Activated CD8-positive, alpha-beta T cell treated with anti-CD3 and anti-CD28 coated beads for 36 hours (primary cell): ENCODE data around the gene KAZN. TPM values are rescaled to one million over a fixed set of nuclear protein-coding genes. Genes with fewer than 3 reads are reported as not detected.

Experiments used
- ATAC-seq: fragments of 200-7000 bp; cut with Tn5 transposase; one replicate; pipeline ENCODE4 v1.10.0; 2021; ENCODE audit warnings: mild to moderate bottlenecking, moderate library complexity
- CTCF ChIA-PET: fragments of 350-600 bp; sonication (Branson Sonifier 250); formaldehyde crosslinking; loops from one replicate; lab custom pipeline; 2021; ENCODE audit warnings: antibody characterized with exemption; lab: Charles Lee
- POLR2A ChIA-PET: fragments of 350-600 bp; sonication (Branson Sonifier 250); formaldehyde crosslinking; loops from one replicate; lab custom pipeline; 2021; ENCODE audit warnings: antibody characterized with exemption; lab: Charles Lee
- DNase-seq: peaks from one replicate; pipeline ENCODE4 v3.0.0-alpha.2; 2020
- H3K27ac Mint-ChIP-seq: one replicate; pipeline ENCODE4 v1.8.0; 2021; ENCODE audit warnings: mild to moderate bottlenecking, mixed read lengths
- H3K27me3 Mint-ChIP-seq: one replicate; pipeline ENCODE4 v1.8.0; 2021; ENCODE audit warnings: mixed read lengths
- H3K36me3 Mint-ChIP-seq: one replicate; pipeline ENCODE4 v1.8.0; 2021; ENCODE audit warnings: low read depth, mixed read lengths
- H3K4me1 Mint-ChIP-seq: one replicate; pipeline ENCODE4 v1.8.0; 2021; ENCODE audit warnings: low read depth, mixed read lengths
- H3K4me3 Mint-ChIP-seq: one replicate; pipeline ENCODE4 v1.8.0; 2021; ENCODE audit warnings: mild to moderate bottlenecking, moderate library complexity, mixed read lengths
- H3K9me3 Mint-ChIP-seq: one replicate; pipeline ENCODE4 v1.8.0; 2021; ENCODE audit warnings: mixed read lengths
- intact Hi-C: fragments of 100-400 bp; cut with micrococcal nuclease; formaldehyde crosslinking; loops from one replicate; pipeline ENCODE4 v1.10.0; 2022
- total RNA-seq, 2 experiments: library from RNA; stranded (reverse); gene quantifications; one replicate each; pipeline ENCODE4 v1.2.3, GENCODE V29; 2021
- TF ChIP-seq, protein P1 (sequence below): fragments of 200-600 bp; IDR thresholded peaks from one replicate; pipeline ENCODE4 v1.8.0; 2022; ENCODE audit warnings: antibody characterized with exemption, mild to moderate bottlenecking

The KAZN gene
- total RNA-seq, 2 experiments from 2014 or later: 1.7 to 1.9 TPM

- Mint-ChIP-seq H3K27ac (no peak overlapping the region), H3K36me3 (no peaks in the 10 kb centered on the region), H3K4me3 (no peak overlapping the region), H3K27me3 (peaks cover 1% of the 10 kb centered on the region), H3K4me1 (no peaks in the 10 kb centered on the region), H3K9me3 (no peaks in the 10 kb centered on the region)
- intact Hi-C loops: no loop called here
- ATAC-seq: no peak
- DNase-seq: no peak
- TF ChIP-seq, protein P1, sequence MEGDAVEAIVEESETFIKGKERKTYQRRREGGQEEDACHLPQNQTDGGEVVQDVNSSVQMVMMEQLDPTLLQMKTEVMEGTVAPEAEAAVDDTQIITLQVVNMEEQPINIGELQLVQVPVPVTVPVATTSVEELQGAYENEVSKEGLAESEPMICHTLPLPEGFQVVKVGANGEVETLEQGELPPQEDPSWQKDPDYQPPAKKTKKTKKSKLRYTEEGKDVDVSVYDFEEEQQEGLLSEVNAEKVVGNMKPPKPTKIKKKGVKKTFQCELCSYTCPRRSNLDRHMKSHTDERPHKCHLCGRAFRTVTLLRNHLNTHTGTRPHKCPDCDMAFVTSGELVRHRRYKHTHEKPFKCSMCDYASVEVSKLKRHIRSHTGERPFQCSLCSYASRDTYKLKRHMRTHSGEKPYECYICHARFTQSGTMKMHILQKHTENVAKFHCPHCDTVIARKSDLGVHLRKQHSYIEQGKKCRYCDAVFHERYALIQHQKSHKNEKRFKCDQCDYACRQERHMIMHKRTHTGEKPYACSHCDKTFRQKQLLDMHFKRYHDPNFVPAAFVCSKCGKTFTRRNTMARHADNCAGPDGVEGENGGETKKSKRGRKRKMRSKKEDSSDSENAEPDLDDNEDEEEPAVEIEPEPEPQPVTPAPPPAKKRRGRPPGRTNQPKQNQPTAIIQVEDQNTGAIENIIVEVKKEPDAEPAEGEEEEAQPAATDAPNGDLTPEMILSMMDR: no peak
- ChIA-PET POLR2A (no interaction called here), CTCF (no interaction called here)
These were observed 150.5 kb downstream of the KAZN start for GRCh38 chr1:14748977-14749376.

DNA sequence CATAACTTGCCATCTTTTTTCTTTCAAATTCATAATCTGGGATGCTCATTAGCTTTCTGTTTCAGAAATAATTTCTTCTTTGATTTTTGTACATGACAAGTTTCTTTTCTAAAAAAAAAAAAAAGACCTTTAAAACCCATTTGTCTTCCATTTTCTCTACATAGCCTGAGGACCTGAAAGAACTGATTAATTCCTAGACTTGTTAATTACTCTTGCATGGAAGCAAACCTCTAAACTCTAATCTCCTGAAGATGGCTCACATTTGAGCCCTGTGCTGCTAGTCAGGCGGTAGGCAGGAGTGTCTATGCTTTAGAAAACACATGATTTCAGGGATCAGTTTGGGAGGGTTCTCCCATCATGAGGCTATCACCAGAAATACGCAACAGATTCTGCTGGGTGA is 152.0 kb downstream of the KAZN start:
- no peaks in the 10 kb centered on the region for H3K36me3 Mint-ChIP-seq
- CTCF ChIA-PET: no interaction called here
- H3K27ac Mint-ChIP-seq: no peak overlapping the region
- no peaks in the 10 kb centered on the region for H3K4me1 Mint-ChIP-seq
- ATAC-seq: no peak
- no peaks in the 10 kb centered on the region for H3K9me3 Mint-ChIP-seq
- intact Hi-C loops: no loop called here
- H3K4me3 Mint-ChIP-seq: no peak overlapping the region
- no peak for DNase-seq
- POLR2A ChIA-PET: no interaction called here
- peaks cover 4% of the 10 kb centered on the region for H3K27me3 Mint-ChIP-seq
- TF ChIP-seq, protein P1: no peak

GRCh38 chr1:14755518-14756252 is 157.2 kb downstream of the KAZN start:
- TF ChIP-seq, protein P1: no peak
- ATAC-seq: no peak
- H3K4me1 Mint-ChIP-seq: no peaks in the 10 kb centered on the region
- POLR2A ChIA-PET: no interaction called here
- no peak overlapping the region for H3K4me3 Mint-ChIP-seq
- peaks cover 6% of the 10 kb centered on the region for H3K27me3 Mint-ChIP-seq
- CTCF ChIA-PET: no interaction called here
- no peak for DNase-seq
- no peak overlapping the region for H3K27ac Mint-ChIP-seq
- no peaks in the 10 kb centered on the region for H3K9me3 Mint-ChIP-seq
- H3K36me3 Mint-ChIP-seq: no peaks in the 10 kb centered on the region
- intact Hi-C loops: no loop called here

- Mint-ChIP-seq H3K36me3 (no peaks in the 10 kb centered on the region), H3K4me3 (no peak overlapping the region), H3K9me3 (no peaks in the 10 kb centered on the region), H3K27ac (no peak overlapping the region), H3K27me3 (peaks cover 6% of the 10 kb centered on the region), H3K4me1 (no peaks in the 10 kb centered on the region)
- POLR2A ChIA-PET: no interaction called here
- TF ChIP-seq, protein P1: no peak
- intact Hi-C loops: no loop called here
- CTCF ChIA-PET: no interaction called here
- ATAC-seq (no peak), DNase-seq (no peak)
These were observed 158.3 kb downstream of the KAZN start for GRCh38 chr1:14756589-14757285.

DNA sequence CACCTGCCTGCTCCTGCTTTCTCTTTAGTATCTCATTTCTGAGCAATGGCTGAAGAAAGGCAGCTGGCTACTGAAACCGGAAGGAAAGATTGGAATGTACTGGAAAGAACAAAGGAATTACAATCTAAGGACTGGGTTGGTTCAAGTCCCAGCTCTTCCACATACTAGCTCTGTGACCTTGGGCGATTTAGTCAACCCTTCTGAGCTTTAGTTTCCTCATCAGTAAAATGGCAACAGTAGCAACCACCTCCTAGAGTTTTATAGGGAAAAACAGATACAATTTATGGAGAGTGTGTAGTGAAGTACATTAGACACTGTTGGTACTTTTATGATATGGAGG is 158.8 kb downstream of the KAZN start:
- ChIA-PET CTCF (no interaction called here), POLR2A (no interaction called here)
- DNase-seq (no peak), ATAC-seq (no peak)
- TF ChIP-seq, protein P1: no peak
- Mint-ChIP-seq H3K9me3 (no peaks in the 10 kb centered on the region), H3K36me3 (no peaks in the 10 kb centered on the region), H3K4me3 (no peak overlapping the region), H3K4me1 (no peaks in the 10 kb centered on the region), H3K27me3 (peaks cover 5% of the 10 kb centered on the region), H3K27ac (no peak overlapping the region)
- intact Hi-C loops: no loop called here
